HG03520 (cell line): ENCODE results near the gene GP1BB.

Experiments
- ATAC-seq: cut with Tn5 transposase; IDR thresholded peaks from one replicate; pipeline ENCODE4 v1.9.1; 2021; ENCODE audit warnings: mild to moderate bottlenecking, moderate library complexity; ENCODE audit not compliant: unreplicated experiment

The GP1BB gene

DNA sequence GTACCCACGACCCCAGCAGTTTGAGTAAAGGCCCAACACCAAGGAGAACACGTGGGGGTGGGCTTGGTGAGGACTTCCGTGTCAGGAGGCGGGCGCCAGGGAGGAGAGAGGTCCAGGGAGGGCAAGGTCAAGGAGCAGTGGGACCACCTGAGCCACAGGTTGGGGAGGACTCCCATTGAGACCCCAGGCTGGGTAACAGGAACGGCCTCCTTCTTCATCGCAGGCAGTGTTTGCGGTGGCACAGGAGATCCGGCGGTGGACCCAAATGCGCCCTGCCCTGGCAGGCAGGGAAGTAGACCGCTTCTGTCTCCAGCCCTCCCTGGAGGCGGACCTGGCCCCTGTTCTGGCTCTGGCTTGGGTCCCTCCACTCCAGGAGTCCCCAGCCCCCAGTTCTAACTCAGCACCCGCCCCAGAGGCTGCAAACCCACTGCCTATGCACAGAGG, 31.4 kb downstream of the GP1BB start:
- ATAC-seq, result no peak

DNA sequence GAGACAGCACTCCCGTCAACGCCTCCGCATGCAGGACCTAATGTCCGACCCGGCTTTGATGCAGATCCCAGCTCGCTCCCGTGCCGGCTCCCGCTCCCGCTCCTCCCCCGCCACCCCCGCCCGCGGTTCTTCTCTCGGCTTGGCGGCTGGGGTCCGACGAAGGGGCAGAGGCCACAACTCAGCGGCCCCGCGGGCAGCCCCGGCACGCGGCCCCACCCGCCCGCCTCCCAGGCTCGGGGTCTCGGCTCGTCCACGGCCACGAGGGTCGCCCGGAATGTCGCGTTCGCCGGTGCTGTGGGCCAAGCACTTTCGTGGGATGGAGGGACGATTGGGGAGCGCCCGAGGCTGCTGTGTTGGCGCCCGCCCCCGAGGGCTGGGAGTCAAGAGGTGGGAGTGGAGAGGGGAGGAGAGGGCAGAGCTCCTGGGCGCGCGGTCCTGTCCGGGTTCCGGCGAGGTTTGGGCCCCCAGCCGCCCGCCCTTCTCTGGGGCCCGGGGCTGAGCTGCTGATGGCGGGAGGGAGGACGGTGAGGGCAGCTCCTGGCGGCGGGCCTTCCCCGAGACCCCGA, 31.9 kb downstream of the GP1BB start:
- ATAC-seq, result no peak

DNA sequence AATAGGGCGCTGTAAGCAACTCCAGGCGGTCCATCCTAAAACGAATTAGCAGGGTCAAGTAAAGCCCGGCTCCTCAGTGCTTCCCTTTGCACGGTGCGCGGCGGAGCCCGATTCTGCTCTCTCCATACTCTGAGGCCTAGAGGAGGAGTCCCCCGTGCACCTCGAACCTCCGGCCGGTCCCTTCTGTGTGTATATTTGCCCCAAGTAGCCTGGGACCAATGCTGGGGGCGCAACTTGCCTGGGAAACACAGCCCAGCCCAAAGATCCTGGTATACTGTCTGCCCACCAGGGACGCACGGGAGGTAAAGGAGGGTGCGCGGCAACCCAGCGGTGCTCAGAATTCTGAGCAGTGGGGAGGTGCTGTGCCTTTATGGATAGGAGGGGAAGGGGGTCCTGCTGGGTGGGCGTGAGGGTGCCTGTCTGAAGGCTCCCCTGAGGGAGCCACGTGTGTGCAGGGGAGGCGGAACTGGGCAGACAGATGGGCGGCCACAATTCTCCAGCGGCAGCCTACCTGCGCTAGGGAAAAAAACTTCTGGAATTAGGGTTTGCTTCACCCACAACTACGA, 32.5 kb downstream of the GP1BB start:
- ATAC-seq, result no peak

DNA sequence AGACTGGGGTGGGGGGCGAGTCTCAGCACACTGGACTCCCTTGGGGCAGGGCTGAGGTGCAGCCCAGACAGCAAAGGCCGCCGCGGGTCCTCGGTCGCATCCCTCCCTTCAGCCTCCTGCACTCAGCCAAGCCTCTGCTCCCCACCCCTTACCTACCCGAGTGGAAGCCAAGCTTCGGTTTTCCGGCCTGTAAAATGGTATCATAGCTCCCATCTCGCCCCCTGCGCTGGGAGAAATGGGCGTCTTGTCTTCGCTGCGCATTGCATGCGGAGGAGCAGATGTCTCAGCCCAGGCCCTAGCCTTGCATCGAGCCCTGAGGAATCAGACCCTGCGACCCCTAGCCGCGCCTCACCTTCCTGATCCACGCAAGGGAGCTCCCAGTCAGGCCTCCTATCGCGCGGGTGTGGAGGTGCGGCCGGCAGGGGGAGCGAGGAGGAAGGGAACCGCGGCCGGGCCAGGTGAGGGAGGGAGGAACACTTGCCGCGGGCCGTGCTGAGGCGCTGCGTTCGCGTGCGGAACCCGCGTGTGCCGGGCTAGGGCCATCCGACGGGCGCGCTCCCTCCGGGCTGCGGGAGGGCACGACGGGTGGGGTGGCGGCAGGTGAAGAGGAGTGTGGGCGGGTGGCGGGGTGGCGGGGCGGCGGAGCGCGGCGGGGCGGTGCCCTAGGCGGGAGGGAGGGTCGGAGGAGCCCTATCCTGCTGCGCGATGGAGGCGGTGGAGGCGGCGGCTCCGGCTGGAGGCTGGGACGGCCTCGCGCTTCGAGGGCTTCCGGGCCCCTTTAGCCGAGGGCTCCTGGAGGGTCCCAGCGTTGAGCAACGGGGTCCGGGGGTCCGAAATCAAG, 33.2 kb downstream of the GP1BB start:
- ATAC-seq, result no peak

DNA sequence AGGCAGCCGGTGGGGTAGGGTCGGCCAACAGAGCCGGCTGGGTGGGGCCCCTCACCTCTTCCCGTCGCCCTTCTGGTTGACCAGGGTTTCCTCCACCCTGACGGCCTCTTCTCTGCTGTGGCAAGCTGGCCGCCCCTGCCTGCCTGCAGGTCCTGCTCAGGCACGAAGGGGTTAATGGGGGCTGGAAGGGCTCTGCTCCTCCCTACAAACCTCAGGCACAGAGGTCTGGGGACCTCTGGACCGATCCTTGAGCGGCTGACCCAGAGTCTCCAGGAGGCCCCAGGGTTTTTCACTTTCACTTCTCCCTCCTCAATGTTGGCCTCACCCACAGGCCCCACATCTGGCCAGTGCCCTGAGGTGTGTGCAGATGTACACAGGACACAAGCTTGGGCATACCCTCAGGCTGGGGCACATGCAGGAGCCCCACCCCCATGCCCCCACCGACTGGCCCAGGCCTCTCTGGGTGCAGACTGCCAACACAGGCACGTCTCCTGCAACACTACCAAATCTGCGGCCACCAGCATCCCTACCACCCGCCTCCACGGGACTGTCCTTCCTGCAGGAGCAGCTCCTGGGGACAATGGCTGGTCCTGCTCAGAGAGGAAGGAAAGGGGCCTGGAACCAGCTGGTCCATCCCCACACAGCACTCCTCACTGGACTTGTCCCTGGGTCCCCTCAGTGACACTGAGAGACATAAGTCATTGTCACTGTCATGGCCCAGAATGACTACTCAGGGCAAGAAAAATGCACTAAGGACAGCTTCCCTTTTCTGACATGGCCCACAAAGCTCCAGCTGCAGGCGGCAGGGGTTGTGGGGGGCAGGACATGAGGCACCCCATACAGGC, 34.0 kb downstream of the GP1BB start:
- ATAC-seq, result no peak

DNA sequence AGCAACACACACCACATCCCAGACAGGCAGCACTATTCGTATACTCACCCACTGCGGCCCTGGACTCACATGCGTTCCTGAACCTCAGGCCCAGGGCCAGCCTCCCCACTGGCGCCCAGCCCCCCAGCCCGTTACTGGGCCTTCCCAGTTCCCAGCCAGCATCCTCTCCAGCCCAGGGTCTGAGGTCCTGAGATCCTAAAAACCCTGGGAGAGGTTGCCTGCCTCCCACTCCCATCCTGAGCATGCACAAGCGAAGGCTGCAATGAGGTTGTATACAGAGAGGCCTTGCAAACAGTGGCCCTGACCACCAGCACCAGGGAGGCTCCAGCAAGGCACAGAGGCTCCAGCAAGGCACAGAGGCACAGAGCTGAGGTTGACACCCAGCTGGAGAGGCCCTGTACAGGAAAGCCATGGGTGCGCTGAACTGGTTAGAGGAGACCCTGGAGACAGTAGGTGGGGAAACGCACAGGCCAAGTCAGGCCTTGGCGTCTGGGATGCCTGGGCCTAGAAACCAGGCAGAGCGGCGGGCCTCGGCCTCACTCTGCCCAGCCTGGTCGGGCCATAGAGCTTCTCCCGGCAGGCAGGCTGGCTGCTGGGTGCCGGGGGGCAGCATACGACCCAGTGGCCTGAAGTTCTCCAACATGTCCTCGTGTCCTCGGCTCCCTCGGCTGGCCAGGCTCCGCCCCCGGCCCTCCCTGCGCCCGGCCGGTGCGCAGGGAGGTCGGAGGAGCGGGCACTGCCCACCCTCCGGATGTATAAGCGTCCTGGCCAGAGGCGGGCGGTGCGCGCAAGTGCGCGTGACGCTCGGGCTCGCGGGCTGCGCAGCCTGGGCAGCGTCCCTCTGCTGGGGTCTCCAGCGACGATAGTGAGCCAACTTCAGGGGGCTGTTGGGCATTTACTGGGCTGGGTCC, 34.9 kb downstream of the GP1BB start:
- ATAC-seq, result no peak

DNA sequence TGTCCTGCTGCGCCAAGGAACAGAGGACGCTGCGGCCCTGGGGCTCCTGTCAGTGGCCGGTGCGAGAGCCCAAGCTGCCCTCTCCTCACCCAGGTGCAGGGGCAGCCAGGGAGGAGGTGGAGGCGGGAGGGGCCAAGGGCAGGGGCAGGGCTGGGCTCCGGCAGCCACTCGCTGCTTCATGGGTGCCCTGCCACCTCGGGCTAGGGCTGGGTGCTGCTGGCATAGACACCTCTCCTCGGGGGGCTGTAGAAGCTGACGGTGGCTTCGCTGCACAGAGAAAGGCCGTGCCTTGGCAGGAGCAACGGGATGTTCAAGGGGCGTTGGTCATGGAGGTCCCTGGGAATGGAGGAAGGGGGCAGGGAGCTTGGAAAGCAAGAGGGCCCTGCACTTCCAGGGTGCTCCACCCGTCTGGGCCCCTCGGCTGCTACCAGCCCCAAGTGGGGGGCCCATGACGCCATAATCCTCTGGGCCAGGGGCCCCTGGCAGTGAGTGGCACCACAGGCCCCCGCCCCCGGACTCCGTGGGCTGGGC, 35.6 kb downstream of the GP1BB start:
- no peak for ATAC-seq

DNA sequence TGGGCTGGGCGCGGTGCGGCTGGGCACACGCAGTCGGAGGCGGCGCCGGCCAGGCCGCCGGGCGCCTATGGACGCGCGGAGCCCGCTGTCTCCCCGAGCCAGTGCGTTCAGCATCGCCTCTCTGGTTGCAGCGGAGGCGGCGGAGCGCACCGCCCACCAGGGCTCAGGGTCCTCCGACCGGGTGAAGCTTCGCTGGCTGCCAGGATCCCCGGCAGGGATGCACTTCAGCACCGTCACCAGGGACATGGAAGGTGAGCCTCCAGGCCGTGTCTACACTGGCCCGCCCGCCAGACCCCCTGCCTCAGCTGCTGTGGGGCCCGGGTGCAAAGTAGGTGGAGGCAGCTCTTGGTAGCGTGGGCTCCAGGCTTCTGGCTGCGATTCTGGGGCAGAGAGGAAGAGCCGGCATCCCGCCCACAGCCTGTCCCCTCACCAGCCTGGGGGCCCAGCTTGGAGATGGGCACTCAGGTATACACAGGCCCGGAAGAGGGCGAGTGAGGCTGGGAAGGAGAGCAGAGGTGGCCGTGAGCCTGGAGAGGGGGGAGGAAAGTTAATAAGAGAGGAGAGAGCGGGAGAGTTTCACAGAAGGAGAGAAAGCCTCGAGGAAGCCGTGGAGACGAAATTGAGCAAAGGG, 36.2 kb downstream of the GP1BB start:
- ATAC-seq, result no peak

DNA sequence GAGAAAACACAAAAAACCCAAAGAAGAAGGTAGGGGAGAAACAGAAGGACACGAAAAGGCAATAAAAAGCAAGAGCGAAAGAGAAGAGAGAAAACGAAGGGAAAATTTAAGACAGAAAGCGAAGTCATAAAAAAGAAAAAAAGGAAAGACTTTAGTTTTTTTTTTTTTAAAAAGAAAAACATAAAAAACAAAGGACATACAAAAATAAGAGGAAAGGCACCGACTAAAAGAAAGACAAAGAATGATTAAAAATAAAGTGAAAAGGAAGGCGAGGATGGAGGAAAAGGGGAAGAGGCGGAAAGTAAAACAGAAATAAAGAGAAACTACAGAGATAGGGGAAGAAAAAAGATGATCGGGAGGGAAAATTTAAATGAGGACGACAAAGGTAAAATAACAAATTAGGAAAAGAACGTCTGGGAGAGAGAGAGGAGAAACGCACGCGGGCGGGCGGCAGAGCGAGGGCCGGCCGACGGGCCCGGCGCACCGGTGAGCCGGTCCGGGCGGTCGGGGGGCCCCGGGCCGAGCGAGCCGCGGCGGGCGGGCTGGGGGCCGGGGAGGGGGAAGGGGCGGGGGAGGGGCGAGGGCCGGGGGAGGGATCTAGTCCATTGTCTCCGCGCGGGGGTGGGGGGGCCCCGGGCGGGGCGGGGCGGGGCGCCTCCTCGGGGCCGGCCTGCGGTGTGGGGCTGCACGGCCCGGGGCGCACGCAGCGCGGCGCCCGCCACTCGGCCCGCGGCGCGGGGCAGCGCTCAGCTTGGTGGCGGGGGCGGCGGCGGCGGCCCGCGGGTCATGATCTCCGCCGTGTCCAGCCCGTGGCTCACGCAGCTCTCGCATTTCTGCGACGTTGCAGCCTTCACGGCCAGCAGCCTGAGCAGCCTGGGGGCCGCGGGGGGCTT, 37.0 kb downstream of the GP1BB start, which contains the start of gene TBX1:
Gene TBX1, plus strand, starts transcription at position 721 of the 893 bp plus-strand sequence. Its CDS starts 66 bp downstream, at position 787.
- ATAC-seq, result no peak

DNA sequence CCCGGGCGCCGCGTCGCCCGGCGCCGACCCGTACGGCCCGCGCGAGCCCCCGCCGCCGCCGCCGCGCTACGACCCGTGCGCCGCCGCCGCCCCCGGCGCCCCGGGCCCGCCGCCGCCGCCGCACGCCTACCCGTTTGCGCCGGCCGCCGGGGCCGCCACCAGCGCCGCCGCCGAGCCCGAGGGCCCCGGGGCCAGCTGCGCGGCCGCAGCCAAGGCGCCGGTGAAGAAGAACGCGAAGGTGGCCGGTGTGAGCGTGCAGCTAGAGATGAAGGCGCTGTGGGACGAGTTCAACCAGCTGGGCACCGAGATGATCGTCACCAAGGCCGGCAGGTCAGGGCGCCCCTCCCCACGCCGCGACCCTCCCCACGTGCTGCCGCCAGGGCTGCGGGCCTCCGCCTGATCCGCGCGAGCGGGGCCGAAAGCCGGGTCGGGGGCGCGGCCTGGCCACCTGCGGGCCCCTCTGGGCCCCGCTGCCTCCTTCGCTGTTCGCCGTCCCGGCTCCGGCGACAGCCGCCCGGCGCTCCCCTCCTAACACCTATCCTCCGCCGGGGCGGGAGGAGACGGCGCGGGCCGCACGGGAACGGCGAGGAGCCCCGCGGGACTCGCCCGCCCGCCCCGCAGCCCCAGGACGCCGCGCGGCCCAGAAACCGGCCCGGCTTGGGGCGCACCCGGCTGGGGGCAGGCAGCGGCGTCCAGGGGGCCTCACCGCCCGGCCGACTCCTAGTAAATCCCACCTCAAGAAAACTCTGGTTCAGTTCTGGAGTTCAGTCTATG, 37.8 kb downstream of the GP1BB start:
- ATAC-seq, result no peak

DNA sequence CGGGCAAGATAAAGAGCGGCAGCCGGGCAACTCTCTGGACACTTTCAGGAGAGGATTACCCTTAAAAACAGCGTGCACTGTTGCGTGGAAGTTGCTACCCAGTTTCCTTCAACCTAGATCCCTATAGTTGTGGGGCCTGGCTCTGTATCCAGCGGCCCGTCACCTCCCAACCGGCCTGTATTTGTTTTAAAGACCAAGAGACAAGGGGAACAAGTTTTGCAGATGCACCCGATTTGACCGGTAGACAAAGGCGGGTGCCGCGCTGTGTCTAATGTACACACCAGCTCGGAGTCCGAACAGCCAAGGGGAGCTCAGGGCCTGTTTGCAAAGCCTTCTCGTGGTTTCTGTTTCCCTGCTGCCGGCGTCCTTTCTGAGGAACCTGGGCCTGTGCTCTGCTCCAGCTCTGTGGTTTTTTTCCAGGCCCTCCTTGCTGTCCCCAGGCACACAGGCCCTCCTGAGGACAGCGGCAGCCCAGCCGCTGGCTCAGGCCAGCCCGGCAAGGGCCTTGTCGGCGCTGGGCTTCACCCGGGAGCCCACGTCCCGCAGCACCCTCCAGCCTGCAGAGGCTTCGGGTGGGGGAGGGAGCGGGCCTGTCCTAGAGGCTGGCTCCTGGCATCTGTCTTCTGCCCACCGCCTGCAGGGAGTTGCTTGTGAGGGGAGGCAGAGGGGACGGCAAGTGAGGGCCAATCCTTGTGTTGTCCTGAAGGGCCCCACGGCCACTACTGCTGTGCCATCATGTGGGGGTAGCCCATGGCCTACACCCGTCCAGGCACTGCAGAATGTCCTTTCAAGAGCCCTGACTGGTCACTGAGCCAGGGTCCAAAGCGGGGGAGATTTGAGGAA, 38.6 kb downstream of the GP1BB start:
- ATAC-seq, result no peak

DNA sequence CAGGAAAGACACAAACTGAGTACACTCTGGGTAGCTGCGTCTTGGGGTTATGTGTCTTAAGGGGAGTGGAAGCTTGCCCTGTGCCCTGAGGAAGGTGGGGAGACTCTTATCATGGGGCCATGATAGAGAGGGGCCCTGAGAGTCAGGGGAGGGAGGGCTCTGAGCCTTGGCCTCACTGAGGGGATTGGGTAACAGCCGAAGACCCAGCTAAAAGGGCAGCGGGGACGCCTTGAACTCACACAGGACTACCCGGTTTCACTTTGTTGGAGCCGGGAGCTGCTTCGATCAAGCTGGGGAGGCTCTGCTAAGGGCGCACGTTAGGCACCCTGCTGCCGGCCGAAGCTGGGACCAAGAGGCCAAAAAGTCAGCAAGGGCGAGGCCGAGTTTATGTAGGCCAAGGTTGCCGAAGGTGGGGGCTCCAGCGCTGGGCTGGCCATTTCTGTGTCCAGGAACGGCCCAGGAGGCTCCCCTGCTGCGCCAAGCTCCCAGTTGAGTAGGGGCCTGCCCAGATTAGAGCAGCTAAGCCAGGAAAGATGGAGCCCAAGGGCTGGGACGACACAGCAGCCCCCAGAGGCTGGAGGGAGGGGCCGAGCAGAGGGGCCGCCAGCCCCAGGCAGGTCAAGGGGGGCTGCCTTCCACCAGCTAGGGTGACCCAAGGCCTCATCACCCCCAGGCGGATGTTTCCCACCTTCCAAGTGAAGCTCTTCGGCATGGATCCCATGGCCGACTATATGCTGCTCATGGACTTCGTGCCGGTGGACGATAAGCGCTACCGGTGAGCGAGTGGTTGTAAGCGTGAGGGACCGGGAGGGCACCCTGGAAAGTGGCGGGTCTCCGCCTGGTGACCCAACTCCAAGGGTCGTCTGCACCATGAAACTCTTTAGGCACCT, 39.5 kb downstream of the GP1BB start:
- ATAC-seq, result no peak

DNA sequence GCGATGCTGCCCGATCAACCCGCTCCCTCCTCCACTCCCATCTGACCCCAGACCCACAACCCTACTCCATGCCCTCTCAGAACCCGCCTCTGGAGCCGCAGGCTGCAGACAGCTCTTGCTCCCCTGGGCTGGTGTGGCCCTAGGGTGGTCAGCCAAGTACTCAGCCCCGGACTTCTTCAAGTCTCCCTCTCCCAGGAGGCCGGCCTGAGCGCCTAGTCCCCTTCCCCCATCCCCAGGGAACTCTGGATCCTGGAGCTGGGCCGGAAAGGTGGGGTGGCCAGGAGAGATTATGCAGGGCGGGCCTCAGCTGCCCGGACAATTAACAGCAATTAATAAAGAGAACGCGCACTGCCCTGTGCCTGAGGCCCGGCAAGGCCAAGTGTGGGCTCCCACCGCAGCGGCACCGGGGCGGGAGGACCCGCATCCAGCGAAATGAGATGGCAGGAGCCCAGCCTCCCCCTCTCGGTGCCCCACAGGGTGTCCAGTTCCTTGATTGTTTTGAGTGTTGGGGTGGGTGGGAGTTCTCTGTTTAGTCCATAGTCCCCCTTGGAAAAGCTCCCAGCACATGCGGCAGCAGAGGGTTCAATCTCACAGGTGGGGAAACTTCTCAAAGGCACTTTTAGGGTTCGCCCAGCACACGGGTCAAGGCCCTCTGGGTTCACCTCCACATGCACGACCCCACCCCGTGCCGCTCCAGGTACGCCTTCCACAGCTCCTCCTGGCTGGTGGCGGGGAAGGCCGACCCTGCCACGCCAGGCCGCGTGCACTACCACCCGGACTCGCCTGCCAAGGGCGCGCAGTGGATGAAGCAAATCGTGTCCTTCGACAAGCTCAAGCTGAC, 40.3 kb downstream of the GP1BB start:
- ATAC-seq, result no peak

DNA sequence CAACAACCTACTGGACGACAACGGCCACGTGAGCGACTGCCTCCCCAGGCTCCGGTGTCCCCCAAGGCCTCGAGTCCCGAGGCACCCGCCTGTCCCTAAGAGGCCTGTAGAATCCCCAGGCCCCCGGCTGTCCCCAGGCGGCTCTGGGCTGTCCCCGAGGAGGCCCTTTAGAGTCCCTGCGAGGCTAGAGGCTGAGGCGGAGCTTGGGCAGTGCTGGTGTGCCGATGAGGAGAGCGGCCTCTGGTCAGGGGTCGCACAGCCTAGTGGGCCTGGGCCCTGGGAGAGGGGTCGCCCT, 40.9 kb downstream of the GP1BB start:
- ATAC-seq, result no peak
